SJCRH30 (cell line): ENCODE measurements around the gene OSBPL10. TPM values are rescaled to one million over a fixed set of nuclear protein-coding genes. Genes with fewer than 3 reads are reported as not detected.

Source experiments
- DNase-seq, 2 experiments: peaks; one replicate each; pipeline ENCODE4 v3.0.0-alpha.2; 2015 to 2020
- H3K27ac ChIP-seq: fragments of 250-450 bp; sonication (Bioruptor Pico); 2 replicates; pipeline ENCODE4 v1.5.1; 2020; ENCODE audit warnings: mild to moderate bottlenecking, moderate library complexity
- H3K27me3 ChIP-seq: fragments of 250-450 bp; sonication (Bioruptor Pico); 2 replicates; pipeline ENCODE4 v1.5.1; 2020; ENCODE audit warnings: mild to moderate bottlenecking, moderate library complexity
- H3K36me3 ChIP-seq: fragments of 250-450 bp; sonication (Bioruptor Pico); 2 replicates; pipeline ENCODE4 v1.5.1; 2020; ENCODE audit warnings: mild to moderate bottlenecking, moderate library complexity
- H3K4me1 ChIP-seq: fragments of 250-450 bp; sonication (Bioruptor Pico); 2 replicates; pipeline ENCODE4 v1.5.1; 2020; ENCODE audit warnings: mild to moderate bottlenecking, moderate library complexity
- H3K4me3 ChIP-seq: fragments of 250-450 bp; sonication (Bioruptor Pico); 2 replicates; pipeline ENCODE4 v1.5.1; 2020; ENCODE audit warnings: mild to moderate bottlenecking, moderate library complexity
- H3K9me3 ChIP-seq: fragments of 250-450 bp; sonication (Bioruptor Pico); replicated peaks from 2 replicates; pipeline ENCODE4 v1.5.1; 2020; ENCODE audit warnings: mild to moderate bottlenecking, moderate library complexity
- total RNA-seq: library from RNA; depleted of rRNA; stranded (reverse); fragments of >200 nt; shearing (Covaris generic); gene quantifications from 2 replicates; pipeline ENCODE4 v1.2.3, GENCODE V29; 2014

The OSBPL10 gene
- total RNA-seq, 1 experiment from 2014 or later: 2.0 TPM

DNA sequence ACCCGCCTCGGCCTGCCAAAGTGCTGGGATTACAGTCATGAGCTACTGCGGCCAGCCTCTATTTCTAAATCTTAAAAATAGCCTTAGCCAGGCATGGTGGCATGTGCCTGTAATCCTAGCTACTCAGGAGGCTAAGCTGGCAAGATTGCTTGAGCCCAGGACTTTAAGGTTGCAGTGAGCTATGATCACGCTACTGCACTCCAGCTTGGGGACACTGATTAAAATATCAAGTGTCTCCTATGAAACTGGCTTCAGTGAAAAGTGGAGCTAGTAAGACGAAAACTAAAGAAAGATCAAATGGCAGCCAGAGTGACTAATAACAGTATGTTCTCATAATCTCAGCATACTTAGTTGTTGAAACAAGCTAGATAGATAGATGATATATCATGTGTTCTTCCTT, 335.8 kb downstream of the OSBPL10 start:
- DNase-seq: no peak
- H3K9me3 ChIP-seq: no peaks in the 10 kb centered on the region
- H3K27me3 ChIP-seq: no peaks in the 10 kb centered on the region

DNA sequence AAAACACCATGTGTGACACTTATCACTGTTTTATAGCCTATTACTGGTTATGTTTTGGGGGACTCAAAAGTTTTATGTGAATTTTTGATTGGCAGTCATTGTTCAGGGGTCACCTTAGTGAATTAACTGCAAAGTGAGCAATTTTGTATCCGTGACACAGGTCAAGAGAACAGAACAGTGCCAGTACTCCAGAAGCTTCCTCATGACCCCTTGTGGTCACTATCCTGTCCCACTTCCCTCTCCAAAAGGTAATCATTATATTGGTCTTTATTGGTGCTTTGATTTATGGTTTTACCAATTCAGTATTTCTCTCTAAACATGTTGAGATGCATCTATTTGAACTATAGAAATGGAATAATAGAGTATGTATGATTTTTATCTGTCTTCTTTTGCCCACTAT, 341.2 kb downstream of the OSBPL10 start:
- H3K36me3 ChIP-seq: 0 out of 2 replicates have a peak, but pooled peaks cover 2% of the 10 kb centered on the region
- no peak overlapping the region for H3K4me3 ChIP-seq
- H3K4me1 ChIP-seq: no peaks in the 10 kb centered on the region
- no peaks in the 10 kb centered on the region for H3K27me3 ChIP-seq
- no peak overlapping the region for H3K27ac ChIP-seq
- no peaks in the 10 kb centered on the region for H3K9me3 ChIP-seq
- DNase-seq: no peak

More for the DNA sequence above, 335.8 kb downstream of the OSBPL10 start:
- H3K4me3 ChIP-seq: no peak overlapping the region
- no peaks in the 10 kb centered on the region for H3K36me3 ChIP-seq
- no peak overlapping the region for H3K27ac ChIP-seq
- H3K4me1 ChIP-seq: no peaks in the 10 kb centered on the region

DNA sequence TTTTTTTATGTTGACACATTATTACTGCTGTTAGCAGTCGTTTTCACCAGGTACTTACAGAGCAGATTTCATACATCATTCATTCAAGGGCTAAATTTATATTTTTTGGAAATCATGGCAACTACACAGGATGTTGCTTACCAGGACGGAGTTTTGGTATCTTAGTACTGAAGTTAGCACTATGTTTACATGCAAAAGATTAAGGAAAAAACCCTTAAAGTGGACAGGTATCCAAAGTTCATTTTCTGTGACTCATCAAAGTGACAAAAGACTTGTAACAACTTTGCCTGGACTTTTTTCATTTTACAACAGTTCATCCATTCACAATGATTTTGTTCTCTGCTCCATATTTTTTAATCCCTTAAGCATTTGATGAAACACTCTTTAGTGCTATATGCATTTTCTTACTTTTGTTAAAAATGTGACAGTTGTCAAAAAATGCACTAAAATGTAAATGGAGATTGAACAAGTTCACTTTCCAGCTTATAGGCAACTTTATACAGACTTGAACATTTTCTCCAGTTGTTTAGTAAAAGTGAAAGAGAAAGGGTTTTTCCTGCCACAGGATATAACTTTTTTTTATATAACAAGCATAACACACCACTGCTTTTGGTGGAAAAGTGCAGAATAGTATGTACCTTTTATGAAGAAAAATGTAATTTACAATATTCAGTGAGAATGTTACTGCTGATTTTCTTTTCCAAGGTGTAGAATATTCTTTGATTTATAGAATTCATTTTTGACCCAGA, 344.2 kb downstream of the OSBPL10 start:
- H3K27ac ChIP-seq: no peak overlapping the region
- H3K36me3 ChIP-seq: 0 out of 2 replicates have a peak, but pooled peaks cover 2% of the 10 kb centered on the region
- H3K4me1 ChIP-seq: no peaks in the 10 kb centered on the region
- no peaks in the 10 kb centered on the region for H3K9me3 ChIP-seq
- no peaks in the 10 kb centered on the region for H3K27me3 ChIP-seq
- DNase-seq: no peak
- no peak overlapping the region for H3K4me3 ChIP-seq

DNA sequence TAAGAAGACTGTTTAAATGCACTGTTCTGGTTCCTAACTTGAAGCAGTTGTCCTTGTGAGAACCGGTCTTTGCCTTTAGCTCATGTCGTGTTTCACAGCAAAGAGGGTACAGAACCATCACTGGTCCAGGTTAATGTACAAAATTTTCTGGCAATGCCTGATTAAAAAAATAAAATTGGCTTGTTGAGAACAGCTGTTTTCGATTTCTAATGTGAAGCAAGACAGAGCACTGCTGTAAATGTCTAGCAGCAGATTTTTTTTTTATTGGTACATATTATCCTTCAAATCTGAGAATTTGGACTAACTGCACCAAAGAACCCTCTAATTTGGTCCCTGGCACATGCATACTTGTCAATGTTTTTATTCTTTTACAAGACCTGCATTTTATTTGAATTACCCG, 345.0 kb downstream of the OSBPL10 start:
- Histone ChIP-seq H3K4me1 (no peaks in the 10 kb centered on the region), H3K36me3 (0 out of 2 replicates have a peak, but pooled peaks cover 2% of the 10 kb centered on the region), H3K9me3 (no peaks in the 10 kb centered on the region), H3K27me3 (no peaks in the 10 kb centered on the region), H3K4me3 (no peak overlapping the region), H3K27ac (no peak overlapping the region)
- no peak for DNase-seq

DNA sequence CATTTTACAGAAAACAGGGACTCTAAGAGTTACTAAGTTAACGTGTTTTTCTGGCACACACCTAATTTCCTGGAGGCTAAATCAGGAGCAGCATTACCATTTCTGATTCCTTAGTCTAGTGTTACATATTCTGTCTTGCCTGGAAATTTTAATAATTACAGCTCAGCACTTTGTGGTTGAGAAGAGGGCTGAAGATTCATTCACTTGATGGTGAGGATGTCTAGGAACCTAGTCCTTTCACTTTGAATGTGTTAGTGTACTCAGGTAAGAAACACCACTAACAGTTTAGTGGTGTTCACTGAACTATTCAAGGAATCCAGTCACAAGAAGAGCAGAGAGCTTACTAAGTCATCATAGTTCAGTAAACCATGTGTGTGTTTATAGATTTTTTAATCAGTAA, 345.5 kb downstream of the OSBPL10 start:
- H3K4me3 ChIP-seq: no peak overlapping the region
- no peaks in the 10 kb centered on the region for H3K4me1 ChIP-seq
- no peaks in the 10 kb centered on the region for H3K9me3 ChIP-seq
- H3K27me3 ChIP-seq: no peaks in the 10 kb centered on the region
- H3K27ac ChIP-seq: no peak overlapping the region
- no peak for DNase-seq
- 0 out of 2 replicates have a peak, but pooled peaks cover 2% of the 10 kb centered on the region for H3K36me3 ChIP-seq

DNA sequence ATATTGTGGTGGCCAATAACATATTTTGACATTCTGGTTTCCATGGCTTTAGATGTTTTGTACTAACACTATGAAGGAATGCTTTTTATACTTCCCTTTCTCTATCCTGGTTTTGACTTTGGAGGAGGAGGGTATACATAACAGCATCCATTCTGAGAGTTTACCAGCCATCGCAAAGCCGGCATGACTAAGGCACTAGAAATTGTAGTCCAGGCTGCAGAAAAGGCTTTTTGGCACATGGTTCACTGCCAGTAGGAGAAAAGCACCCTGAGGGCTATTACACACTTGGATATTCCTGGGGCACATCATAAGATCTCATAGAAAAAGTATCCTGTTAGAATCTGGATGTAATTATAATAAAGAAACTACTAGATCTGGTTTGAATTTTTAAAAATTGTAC, 346.6 kb downstream of the OSBPL10 start:
- no peak overlapping the region for H3K4me3 ChIP-seq
- H3K27ac ChIP-seq: no peak overlapping the region
- H3K4me1 ChIP-seq: no peaks in the 10 kb centered on the region
- H3K9me3 ChIP-seq: no peaks in the 10 kb centered on the region
- H3K27me3 ChIP-seq: no peaks in the 10 kb centered on the region
- no peak for DNase-seq
- 0 out of 2 replicates have a peak, but pooled peaks cover 2% of the 10 kb centered on the region for H3K36me3 ChIP-seq

DNA sequence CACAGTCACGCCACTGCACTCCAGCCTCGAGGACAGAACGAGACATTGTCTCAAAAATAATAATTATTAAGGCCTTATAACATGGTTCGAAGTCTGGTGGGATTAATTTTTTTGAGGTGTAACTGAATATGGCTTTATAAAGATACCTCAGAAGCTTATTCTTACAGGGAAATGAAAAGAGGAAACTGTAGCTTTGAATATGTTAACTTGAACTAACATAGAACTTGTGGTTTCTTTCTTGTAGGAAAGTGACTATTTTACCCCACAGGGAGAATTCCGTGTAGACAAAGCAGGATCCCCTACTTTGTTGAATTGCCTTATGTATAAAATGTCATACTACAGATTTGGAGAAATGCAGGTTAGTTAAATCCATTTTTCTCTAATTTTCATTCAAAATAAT, 352.0 kb downstream of the OSBPL10 start:
- no peak for DNase-seq
- Histone ChIP-seq H3K4me1 (no peaks in the 10 kb centered on the region), H3K9me3 (no peaks in the 10 kb centered on the region), H3K27me3 (no peaks in the 10 kb centered on the region), H3K4me3 (no peak overlapping the region), H3K27ac (no peak overlapping the region), H3K36me3 (no peaks in the 10 kb centered on the region)

DNA sequence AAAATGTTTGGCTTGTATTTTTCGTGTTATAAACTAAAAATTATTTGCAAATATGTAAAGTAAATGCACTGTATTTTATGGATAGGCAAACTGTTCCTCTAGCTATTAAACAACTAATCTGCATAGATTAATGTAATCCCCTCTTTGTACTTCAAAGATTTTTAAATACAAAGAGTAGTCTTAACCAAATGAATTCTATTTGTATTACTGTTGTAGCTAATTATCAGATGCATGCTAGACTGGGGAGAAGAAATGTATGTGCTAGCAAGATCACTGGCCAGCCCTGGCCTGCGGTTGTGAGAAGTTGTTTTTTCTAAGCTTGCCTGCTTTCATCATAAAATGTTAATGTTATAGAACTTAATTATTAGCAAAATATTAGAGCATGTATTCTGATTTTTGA, 355.7 kb downstream of the OSBPL10 start:
- Histone ChIP-seq H3K9me3 (no peaks in the 10 kb centered on the region), H3K4me3 (no peak overlapping the region), H3K27me3 (no peaks in the 10 kb centered on the region), H3K4me1 (no peaks in the 10 kb centered on the region), H3K27ac (no peak overlapping the region), H3K36me3 (no peaks in the 10 kb centered on the region)
- no peak for DNase-seq

DNA sequence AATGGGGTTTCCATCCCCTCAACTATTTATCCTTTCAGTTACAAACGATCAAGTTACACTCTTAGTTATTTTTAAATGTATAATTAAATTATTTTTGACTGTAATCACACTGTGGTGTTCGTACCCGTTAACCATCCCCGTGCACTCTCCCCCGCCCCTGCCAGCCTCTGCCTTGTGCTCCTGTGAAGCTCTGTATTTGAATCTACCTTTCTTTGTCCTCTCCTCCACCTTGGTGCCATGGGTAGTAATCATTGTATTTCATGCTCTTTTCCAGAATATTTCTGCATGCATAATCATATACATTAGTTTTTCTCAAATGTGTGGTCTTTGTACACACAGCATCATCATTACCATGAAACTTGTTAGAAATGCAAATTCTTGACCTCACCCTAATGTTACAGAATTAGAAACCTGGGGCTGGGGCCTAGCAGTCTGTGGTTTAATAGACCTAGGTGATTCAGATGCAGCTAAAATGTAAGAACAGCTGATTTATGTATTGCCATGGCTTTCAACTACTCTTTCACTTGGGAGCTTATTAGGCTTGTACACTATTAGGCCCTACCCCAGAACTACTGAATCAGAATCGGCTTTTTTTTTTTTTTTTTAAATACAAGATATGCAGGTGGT, 356.9 kb downstream of the OSBPL10 start:
- DNase-seq: no peak
- H3K9me3 ChIP-seq: no peaks in the 10 kb centered on the region
- no peaks in the 10 kb centered on the region for H3K4me1 ChIP-seq
- H3K4me3 ChIP-seq: no peak overlapping the region
- H3K27me3 ChIP-seq: no peaks in the 10 kb centered on the region
- H3K27ac ChIP-seq: no peak overlapping the region
- no peaks in the 10 kb centered on the region for H3K36me3 ChIP-seq

DNA sequence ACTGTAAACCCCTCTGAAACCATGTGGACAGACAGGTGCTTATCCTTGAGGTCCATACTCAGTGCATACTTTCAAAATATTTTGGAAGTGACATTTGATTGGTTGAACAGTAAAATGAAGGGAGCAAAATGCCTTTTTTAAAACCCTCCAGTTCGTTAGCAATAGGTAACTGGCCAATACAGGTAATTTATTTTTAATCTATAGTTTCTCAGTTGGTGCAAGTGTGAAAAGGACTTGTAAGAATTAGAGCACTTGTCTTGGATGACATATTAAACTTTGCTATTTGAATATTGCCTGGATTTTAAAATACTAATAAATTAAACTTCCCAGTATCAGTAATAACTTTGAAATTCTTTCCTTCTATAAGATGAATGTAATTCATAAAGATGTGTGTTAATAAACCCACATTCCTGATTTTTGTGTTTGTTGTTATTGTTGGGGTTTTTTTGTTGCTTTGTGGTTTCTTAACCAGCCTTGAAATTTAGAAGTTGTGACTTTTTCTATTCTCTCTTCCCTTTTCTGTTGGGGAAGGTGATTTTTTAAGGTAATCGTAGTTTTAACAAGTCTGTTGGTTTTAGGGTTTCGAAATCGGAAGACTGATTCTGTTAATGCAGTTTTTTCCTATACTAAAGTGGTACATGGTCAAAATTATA, 358.3 kb downstream of the OSBPL10 start:
- no peak for DNase-seq
- no peaks in the 10 kb centered on the region for H3K36me3 ChIP-seq
- no peak overlapping the region for H3K27ac ChIP-seq
- H3K27me3 ChIP-seq: no peaks in the 10 kb centered on the region
- no peak overlapping the region for H3K4me3 ChIP-seq
- H3K9me3 ChIP-seq: no peaks in the 10 kb centered on the region
- H3K4me1 ChIP-seq: no peaks in the 10 kb centered on the region

DNA sequence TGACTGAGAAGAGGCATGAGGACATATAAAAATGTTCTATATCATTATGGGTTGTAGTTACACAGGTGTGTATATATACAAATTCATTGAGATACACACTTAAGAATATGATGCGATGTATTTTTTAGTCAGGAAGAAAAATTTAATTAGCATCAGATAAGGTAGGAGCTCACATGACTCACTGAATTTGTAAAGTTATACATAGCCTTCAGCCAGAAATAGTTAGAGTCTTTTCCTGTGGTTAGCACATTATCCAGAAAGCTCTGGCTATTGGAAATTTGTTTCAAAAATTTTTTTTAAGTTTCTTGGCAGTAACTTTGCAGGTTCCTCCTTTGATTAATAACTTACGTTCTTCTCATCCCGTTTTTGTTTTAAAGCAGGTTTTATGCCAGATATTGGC, 359.7 kb downstream of the OSBPL10 start:
- H3K4me3 ChIP-seq: no peak overlapping the region
- H3K36me3 ChIP-seq: no peaks in the 10 kb centered on the region
- H3K9me3 ChIP-seq: no peaks in the 10 kb centered on the region
- DNase-seq: no peak
- no peaks in the 10 kb centered on the region for H3K27me3 ChIP-seq
- no peak overlapping the region for H3K27ac ChIP-seq
- H3K4me1 ChIP-seq: no peaks in the 10 kb centered on the region

DNA sequence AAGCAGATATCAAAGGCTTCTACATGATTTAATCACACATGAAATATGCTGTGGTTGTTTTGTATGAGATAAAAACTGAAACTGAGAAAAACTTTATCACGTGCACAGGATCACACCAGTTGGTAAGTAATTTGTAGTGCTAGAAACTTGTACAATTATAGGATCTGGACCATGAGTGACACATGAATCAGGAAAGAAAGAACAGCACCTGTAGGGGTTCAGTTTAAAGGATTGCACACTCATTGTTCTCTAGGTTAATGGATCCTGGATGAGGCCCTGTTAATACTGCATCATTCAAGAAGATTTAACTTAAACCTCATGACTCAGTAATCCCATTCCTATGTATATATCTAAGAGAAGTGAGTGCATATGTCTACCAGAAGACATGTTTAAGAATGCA, 360.4 kb downstream of the OSBPL10 start:
- H3K4me1 ChIP-seq: no peaks in the 10 kb centered on the region
- DNase-seq: no peak
- H3K27ac ChIP-seq: no peak overlapping the region
- H3K9me3 ChIP-seq: no peaks in the 10 kb centered on the region
- no peaks in the 10 kb centered on the region for H3K27me3 ChIP-seq
- no peak overlapping the region for H3K4me3 ChIP-seq
- no peaks in the 10 kb centered on the region for H3K36me3 ChIP-seq

DNA sequence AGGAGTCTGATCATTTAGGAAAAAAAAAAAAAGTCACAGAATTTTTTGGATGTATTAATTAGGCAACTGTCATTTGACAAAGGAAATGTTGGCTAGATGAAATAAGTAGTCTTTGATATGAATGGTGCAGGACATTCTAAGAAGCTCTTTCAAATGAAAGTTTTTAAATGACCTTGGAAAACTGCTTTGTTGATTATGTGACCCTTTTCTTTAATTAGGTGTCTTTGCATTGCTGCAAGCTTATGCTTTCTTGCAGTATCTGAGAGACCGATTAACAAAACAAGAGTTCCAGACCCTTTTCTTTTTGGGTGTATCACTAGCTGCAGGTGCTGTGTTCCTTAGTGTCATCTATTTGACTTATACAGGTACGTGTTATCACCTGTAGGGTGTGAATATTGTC, 364.4 kb downstream of the OSBPL10 start:
- DNase-seq: no peak
- Histone ChIP-seq H3K4me1 (no peaks in the 10 kb centered on the region), H3K4me3 (no peak overlapping the region), H3K27me3 (no peaks in the 10 kb centered on the region), H3K27ac (no peak overlapping the region), H3K36me3 (no peaks in the 10 kb centered on the region), H3K9me3 (no peaks in the 10 kb centered on the region)

DNA sequence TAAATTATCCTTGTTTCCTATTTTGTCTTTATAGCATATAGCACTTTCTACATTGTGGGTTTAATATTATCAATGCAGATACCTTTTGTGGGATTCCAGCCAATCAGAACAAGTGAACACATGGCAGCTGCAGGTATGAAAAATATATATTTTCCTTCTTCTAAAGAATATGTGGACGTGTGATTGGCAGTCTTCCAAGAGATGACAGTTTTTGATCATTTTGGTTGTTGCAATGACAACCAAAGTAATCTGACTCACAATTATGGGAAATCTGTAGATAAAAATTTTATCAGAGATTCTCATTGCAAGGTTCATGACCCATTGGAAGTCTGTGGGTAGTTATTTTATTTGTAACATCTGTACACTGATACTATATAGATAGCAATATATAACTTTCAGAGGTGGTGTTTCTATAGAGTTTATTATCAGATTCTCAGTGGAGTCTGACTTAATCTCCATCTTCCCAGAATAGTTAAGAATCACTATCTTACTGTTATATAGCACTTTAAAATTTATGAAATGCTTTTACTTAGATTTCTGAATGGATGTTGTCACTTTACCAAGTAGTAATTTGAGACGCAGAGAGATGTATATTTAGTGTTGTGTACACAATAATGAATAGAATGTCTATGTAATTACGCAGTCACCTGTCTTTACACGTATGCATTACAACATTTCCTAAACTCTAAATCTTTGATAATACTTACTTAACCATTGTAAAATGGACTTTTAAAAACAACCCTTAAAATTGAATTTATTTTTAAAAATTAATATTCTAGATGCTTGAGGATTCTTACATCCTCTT, 365.8 kb downstream of the OSBPL10 start:
- Histone ChIP-seq H3K4me1 (no peaks in the 10 kb centered on the region), H3K36me3 (no peaks in the 10 kb centered on the region), H3K4me3 (no peak overlapping the region), H3K27me3 (no peaks in the 10 kb centered on the region), H3K9me3 (no peaks in the 10 kb centered on the region), H3K27ac (no peak overlapping the region)
- DNase-seq: no peak
